HG03460 (cell line): Measurements from ENCODE around the gene PLD3.

Source experiments
- ATAC-seq: cut with Tn5 transposase; IDR thresholded peaks from one replicate; pipeline ENCODE4 v1.9.1; 2021; ENCODE audit not compliant: unreplicated experiment

PLD3 gene

GRCh38 chr19:40348125-40348913 lies at the start of gene PLD3, which contains the start of gene C19orf47:
Gene PLD3, plus strand, starts transcription at chr19:40348695. Its CDS starts 17,789 bp downstream, at chr19:40366484.
Gene C19orf47, minus strand, starts transcription at chr19:40348397. Its CDS starts 6,540 bp downstream, at chr19:40341857.
- ATAC-seq = peak; percentile 95

DNA sequence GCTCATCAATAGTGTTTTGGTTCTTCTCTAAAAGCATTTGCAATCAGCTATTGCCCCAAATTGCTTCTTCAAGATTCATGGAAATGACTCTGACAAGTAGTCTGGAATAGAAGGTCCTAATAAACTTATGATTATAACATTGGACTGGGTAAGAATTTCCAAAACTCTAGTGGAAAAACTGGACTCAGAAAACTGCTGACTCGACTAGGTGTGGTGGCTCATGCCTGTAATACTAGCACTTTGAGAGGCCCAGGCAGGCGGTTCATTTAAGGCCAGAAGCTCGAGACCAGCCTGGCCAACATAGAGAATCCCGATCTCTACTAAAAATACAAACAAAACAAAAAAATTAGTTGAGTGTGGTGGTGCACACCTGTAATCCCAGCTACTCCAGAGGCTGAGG lies 47.8 kb upstream of the PLD3 start:
- ATAC-seq = no peak

- no peak for ATAC-seq
These were observed 46.1 kb upstream of the PLD3 start for GRCh38 chr19:40302224-40303011.

GRCh38 chr19:40303765-40304164 lies 44.7 kb upstream of the PLD3 start:
- ATAC-seq = no peak

GRCh38 chr19:40304306-40304705 lies 44.2 kb upstream of the PLD3 start:
- no peak for ATAC-seq

- ATAC-seq = no peak
These were observed 43.1 kb upstream of the PLD3 start for GRCh38 chr19:40305403-40305802.

DNA sequence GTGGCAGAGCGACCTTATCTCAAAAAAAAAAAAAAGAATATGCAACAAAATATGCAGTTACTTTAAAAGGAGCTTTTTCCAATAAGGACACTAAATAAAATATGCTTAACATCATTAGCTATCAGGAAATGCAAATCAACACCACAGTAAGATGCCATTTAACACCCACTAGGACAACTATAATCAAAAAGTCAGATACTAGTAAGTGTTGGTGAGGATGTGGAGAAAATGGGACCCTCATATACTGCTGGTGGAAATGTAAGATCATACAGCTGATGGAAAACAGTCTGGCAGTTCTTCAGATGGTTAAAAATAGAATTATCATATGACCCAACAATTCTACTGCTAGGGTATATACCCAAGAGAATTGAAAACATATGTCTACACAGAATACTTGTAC lies 38.8 kb upstream of the PLD3 start:
- no peak for ATAC-seq

- ATAC-seq = no peak
These were observed 36.0 kb upstream of the PLD3 start for GRCh38 chr19:40312533-40312932.

DNA sequence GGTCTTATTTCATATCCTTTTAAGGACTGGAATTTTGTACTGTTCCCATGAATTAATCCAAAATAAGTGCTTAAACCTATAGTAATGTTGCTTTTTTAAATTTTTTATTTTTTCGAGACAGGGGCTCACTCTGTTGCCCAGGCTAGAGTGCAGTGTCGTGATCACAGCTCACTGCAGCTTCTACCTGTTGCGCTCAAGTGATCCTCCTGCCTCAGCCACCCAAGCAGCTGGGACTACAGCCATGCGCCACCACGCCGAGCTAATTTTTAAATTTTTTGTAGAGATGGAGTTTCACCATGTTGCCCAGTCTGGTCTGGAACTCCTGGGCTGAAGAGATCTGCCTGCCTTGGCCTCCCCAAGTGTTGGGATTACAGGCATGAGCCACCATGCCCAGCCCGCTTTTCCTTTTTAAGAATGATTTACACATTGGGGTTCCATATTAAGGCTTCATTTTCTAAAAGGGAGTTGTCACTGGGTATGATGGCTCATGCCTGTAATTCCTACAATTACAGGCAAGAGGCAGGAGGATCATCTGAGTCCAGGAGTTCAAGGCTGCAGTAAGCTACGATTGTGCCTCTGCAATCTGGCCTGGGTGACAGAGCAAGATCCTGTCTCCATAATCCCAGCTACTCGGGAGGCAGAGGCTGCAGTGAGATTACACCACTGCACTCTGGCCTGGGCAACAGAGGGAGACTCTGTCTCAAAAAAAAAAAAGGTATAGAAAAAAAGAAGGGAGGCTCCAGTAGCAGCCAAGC lies 35.1 kb upstream of the PLD3 start:
- ATAC-seq = no peak

DNA sequence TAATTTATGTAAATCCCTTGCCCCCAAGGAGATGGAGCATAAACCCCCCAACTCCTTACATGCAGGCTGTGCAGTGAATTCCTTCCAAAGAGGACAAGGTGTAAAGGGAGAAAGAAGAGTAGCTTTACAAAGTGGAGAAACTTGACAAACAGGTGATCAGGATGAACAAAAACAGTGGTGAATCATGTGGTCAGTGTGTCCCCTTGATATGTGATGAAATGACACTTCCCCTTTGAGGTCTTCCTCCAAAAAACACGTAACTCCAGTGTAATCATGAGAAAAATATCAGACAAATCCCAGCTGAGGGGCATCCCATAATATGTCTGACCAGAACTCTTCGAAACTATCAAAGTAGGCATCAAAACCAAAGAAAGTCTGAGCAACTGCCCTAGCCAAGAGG lies 33.8 kb upstream of the PLD3 start:
- no peak for ATAC-seq

DNA sequence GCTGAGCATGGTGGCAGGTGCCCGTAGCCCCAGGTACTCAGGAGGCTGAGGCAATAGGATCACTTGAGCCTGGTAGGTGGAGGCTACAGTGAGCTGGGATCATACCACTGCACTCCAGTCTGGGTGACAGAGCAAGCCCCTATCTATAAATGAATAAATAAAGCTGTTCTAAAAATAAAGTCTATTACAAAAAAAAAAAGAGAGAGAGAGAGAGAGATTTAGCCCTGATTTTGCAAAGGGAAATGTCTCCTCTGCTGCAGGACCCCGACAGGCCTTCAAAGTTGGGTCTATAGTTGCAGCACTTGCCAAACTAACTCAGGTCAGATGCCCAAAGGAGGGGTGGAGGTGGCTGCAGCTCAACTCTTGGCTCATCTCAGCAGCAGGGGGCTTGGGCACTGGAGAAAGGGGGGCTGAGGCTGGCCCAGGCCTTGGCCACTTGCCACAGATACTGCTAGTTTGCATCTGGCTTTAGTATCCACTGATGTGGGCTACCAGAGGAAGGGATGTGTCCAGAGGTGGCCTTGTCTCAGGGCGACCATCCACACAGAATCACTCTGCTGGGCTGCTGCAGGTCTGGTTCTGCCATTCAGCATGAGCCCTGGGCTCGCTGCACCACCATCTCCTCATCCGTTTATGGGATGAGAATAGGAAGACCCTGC lies 32.6 kb upstream of the PLD3 start:
- ATAC-seq = no peak

- no peak for ATAC-seq
These were observed 31.2 kb upstream of the PLD3 start for GRCh38 chr19:40317338-40317737.

DNA sequence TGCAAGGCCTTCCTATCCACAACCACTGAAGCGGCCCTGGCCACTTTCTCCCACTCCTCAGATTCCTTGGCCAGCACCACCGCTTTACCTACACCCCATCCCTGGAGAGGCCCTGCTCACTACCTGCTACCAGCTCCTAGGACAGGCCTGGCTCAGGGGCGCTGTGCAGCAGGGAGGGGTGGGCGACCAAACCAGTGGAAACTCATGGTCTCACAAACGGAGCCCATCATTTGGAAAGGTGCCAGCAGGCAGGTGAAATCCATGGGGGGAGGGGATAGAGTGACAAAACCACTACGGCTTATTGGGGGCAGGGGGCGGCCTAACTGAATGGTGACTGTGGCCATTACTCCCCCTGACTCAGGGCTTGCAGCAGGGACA lies 27.9 kb upstream of the PLD3 start:
- ATAC-seq = no peak

DNA sequence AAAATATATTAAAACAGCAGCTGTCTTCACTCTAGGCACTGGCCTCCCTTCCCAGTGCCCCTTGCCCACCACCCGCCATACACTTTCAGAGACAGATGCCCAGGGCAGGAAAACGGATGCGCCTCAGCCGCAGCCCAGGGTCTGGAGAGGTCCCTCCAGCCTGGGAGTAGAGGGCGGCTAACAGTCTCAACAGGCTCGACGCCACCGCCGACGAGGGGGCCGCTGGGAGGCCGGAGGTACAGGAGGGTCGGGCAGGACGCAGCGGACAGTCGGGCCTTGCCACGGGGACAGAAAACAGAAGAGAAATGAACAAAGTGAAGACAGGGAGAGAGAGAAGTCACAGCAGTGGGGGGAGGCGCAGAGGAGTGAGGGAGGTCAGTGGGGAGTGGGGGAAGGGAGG lies 27.4 kb upstream of the PLD3 start:
- no peak for ATAC-seq

DNA sequence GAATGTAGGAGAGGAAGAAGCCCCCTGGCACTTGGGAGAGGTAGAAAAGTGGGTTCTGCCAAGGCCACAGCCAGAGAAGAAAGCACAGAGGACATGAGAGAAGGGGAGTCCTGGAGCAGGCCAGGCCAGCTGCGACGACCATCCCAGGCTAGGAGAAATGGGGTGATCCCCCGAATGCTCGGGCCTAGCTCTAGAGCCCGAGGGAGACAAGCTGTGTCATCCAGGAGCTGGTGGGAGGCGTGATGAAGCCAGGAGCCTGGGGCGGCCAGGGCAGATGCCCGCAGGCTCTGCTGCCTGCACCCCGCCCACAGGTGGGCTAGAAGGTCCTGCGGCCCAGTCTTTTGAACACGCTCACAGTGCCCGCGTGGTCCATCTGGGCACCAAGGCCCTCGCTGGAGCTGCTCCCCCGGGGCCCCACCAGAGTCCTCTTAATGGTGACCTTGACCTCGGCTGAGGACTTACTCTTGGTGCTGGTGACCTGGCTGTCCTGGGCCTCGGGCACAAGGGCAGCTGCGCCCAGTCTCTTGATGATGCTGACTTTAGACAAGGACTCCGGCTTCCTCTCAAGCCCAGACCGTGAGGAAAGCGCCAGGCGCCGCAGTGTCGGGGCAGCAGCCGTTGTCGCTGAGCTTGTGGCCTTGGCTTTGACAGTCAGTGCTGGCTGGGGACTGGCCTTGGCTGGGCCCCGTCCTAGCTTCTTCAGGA lies 26.8 kb upstream of the PLD3 start:
- no peak for ATAC-seq

DNA sequence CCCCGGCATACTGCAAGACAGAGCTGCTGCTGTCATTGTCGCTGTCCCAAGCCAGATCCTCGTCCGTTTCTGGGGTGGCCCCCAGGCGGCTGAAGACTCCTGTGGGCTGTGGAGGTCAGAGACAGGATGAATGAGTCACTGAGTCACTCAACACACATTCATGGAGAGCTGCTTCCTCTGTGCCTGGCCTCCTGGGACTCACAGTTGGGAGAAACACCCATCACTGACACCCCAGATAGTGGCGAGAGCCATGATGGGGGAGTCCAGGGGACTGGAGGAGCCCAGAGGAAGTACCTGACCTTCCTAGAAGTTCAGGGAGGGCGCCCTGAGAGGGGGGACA lies 26.3 kb upstream of the PLD3 start:
- no peak for ATAC-seq

GRCh38 chr19:40322951-40323615 lies 25.4 kb upstream of the PLD3 start:
- ATAC-seq = no peak

DNA sequence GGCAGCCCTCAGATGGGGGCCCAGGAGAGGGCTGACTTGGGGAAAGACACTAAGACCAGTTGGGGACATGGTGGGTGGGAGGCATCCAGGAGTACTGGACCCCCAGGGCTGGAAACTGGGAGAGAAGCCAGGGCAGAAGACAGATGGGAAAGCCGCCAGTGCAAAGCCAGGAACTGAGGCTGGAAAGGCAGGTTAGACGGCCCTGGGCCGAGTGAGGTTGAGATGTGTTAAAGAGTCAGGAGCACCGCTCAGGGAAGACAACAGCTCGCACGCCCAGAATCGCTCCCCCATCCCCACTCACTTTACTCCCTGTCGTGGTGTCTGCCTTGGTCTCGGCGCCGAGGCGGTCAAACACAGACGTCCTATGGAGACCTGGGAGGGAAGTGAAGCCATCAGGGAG lies 24.8 kb upstream of the PLD3 start:
- no peak for ATAC-seq

- no peak for ATAC-seq
These were observed 22.3 kb upstream of the PLD3 start for GRCh38 chr19:40326201-40326600.

DNA sequence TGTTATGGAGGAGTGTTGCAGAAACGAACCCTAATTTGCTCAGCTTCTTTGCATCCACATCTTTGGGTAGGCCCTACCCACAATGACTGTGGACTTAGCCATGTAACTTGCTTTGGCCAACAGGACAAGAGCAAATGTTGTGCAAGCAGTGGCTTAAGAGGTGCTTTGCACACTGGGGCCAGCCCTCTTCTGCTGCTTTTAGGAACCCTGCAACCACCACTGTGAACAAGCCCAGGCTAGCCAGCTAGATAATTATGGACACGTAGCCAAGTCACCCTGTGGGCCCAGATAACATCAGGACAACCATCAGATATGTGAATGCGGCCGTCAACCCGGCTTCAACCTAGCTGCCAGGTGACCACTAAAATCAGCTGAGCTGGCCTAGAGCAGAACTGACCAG lies 17.4 kb upstream of the PLD3 start:
- ATAC-seq = no peak
